DMS53 treated with DMSO at 0.1 percent for 48 hours (cell line): ENCODE measurements around the gene ME3.
A peak's percentile ranks its signal among the peaks of the same experiment; 100 is the strongest.

Experiments
- DNase-seq: peaks from one replicate; lab custom pipeline; 2025; ENCODE audit not compliant: unreplicated experiment; lab: John Stamatoyannopoulos, UW

The ME3 gene

DNA sequence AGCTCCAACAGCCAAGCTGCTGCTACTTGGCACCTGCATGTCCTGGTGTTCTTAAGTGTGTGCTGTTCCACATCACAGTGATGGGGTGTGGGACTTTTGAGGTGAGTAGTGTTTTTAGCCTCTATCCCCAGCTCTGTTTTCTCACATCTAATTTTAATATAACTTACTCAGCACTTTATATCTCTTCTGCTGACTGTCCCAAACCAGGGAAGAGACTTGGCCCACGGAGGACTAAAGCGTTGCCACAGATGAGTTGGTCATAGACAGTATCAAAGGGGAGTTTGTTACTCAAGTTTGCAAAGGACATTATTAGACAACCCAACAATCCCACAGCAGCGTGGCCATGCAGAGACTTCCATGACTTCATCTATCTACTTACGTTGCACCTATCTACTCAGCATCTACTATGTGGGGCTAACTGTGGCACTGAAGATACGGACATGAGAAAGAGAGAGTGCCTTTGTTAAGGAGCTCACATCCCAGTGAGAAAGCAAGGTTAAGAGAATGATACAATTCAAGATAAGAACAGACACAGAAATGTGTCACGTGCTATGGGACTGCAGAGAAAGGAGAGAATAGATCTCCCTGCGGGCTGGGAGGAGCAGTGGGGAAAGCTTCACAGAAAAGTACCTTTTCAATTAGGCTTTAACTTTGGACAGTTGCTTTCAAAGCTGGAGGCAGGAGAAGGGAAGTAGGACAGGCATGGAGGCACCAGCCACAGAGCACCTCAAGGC is 82.4 kb downstream of the ME3 start:
- no peak for DNase-seq

DNA sequence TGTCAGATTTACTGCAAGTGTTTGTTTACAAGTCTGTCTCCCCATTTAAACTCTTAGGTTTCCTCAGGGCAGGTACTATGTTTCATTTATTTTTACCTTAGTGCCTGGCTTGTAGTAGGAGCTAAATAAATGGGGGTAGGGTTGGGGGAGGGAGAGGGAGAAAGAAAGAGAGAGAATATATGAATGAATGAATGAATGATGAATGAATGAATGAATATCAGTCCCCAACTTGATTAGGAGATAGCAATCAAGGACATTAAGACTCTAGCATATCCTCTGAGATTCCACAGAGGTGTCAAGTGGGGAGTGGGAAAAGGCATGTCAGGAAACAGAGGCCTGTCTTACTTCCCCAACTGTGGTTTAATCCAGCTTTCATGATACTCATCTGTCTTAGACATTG is 83.2 kb downstream of the ME3 start:
- no peak for DNase-seq

GRCh38 chr11:86588566-86589090 is 83.8 kb downstream of the ME3 start:
- DNase-seq, result no peak

DNA sequence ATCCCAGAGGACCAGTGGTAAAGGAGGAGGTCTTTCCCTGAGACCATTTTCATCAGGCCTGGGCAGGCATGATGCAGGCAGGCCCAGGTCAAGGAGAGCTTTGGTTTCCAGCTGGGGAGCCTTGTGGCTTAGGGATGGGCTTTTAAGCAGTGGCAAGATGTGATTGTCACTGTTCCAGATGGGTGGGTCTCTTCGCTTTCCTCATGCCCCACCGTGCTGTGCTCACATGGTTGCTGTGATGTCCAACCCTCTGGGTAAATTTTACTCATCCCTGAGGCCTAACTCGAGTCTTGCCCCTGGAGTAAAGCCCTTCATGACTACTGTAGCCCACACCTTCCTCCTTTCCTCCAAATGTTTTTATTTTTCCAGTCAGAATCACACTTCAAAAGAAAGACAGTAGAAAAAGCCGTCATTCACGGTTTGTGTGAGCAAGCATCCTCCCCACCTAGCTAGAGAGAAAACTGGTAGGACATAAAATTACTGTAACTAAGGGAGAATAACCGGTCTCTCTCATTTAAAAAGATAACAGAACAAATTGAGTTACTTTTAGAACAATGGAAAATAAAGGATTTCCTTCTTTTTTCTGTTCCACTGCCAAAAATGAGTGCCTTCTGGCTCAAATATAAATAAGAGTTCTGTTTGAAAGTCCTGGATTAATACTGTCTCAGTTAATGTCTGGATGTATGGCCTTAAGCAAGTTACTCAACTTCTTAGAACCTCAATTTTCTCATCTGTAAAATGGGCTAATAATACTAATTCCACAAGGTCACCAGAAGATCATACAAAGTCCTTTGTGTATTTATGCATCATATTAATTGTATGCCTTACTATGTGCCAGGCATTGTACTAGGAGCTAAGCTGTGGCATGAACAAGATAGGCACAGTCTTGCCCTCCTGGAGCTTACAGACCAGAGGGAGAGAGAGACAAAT is 84.9 kb downstream of the ME3 start:
- DNase-seq, result no peak

GRCh38 chr11:86586307-86586706 is 86.1 kb downstream of the ME3 start:
- DNase-seq, result no peak

DNA sequence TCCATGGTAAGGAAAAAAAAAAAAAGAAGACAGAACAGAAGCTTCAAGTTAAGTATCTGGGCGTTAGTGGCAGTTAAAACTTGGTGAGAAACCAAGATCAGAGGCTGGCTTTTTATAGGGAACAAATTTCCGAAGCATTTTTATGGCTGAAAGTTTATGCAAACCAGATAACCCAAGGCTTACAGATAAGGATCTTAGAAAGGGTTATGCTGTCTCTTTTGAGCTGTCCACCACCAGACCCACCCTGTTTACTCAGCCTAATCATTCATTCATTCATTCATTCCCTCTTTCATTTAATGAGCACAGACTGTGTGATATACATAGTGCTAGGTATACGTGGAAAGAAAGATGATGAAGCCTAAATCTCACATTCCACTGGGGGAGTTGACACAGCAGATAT is 89.5 kb downstream of the ME3 start:
- no peak for DNase-seq

- no peak for DNase-seq
These were observed 91.9 kb downstream of the ME3 start for GRCh38 chr11:86580535-86580934.

DNA sequence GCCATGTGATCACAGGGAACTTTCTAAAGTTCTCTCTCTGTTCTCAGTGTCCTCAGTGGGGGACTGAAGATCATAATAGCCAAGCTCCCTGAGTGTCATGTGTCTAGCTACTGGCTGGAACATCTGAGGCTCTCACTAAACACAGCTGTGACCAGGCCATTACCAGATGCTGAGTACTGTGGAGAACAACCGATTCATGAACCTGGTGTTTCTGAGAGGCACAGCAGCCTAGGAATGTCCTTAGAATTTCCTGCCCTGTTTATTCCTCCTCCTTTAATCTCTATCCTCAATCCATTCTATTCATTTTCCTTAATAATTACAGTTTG is 93.0 kb downstream of the ME3 start:
- DNase-seq, result no peak

DNA sequence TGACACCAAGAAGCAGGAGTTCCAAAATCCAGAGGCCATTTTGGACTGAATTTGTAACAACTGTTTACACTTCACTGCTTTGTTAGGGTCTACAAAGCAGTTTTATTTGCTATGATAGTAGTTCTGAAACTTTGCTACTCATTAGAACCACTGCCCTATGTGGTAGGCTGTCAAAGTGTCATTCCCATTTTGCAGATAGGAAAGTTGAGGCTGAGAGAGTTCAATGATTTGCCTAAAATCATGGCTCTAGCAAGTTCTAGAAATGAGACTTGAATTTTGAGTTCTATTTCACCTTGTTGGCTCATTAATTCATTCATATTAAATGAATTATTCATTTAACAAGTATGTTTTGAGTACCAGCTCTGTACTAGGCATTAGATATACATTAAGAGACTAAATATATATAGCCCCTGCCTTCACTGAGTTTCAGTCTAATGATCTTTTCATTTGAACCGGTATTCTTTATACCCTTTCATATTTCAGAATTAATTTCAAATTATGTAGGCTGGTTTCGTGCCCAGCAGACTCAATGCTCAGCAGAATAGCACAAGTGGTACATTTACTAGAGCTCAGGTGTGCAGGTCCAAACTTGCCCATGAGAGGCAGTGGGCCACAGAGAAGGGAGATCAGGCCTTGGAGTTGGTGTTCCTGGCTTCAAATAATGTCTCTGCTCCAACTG is 93.5 kb downstream of the ME3 start:
- DNase-seq, result no peak

DNA sequence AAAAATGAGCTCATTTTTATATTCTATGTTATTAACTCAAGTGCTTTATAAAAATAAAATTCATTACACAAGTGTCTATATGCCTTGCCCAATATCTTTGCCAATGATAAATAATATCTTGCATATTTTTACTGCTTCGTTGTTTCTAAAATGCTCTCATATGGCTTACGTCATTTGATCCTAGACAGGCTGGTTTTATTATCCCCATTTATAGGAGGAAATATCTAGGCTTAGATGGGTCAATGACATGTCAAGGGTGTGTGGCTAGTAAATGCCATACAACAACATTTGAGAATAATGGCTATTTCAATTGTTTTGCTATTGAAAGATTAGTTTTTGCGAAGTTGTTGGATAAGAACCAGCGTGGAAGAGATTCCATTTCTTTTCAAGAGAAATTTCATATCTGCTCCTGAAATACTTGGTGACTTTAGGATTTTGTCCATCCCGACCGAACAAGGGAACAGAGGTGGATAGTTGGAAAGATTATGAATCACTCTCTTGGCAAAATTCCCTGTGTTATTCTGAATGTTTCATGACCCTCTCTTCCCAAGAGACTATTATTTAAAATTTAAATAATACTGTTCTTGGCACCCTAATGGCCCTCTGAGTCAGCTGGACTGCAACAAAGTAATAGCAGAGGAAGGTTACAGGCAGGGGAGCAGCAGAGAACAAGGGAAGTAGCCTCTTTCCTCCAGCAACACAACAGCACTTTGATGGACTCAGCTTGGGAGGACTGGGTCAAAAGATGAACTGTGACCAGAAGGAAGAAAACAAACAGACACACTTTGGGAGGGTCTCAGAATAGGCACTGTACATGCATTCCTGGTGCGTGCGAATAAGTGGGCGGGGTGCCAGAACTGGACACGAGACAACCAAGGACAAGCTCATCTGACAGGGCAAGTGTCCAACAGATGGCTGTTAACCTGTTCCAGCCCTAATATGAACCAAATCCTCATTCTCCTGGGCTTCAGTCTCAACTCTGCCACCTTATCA is 94.5 kb downstream of the ME3 start:
- no peak for DNase-seq

- DNase-seq, result no peak
These were observed 95.3 kb downstream of the ME3 start for GRCh38 chr11:86576946-86577624.

DNA sequence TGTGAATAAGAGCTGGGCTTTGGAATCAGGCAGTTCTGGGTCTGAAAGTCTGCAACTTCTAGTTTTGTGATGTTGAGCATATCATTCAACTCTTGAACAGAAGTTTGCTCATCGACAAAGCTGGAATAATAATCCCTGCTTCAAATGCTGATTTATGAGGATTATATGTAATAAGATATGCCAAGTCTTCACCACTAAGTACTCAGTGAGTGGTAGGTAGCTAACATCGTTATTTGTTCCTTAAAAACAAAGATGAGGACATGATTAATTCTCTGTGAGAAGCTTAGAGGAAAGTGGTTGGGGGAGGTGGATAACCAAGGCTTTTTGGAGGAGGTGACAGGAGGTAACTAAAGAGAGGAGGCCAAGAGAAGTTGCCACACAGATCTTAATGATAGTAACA is 96.5 kb downstream of the ME3 start:
- no peak for DNase-seq

GRCh38 chr11:86575208-86575855 is 97.1 kb downstream of the ME3 start:
- no peak for DNase-seq

DNA sequence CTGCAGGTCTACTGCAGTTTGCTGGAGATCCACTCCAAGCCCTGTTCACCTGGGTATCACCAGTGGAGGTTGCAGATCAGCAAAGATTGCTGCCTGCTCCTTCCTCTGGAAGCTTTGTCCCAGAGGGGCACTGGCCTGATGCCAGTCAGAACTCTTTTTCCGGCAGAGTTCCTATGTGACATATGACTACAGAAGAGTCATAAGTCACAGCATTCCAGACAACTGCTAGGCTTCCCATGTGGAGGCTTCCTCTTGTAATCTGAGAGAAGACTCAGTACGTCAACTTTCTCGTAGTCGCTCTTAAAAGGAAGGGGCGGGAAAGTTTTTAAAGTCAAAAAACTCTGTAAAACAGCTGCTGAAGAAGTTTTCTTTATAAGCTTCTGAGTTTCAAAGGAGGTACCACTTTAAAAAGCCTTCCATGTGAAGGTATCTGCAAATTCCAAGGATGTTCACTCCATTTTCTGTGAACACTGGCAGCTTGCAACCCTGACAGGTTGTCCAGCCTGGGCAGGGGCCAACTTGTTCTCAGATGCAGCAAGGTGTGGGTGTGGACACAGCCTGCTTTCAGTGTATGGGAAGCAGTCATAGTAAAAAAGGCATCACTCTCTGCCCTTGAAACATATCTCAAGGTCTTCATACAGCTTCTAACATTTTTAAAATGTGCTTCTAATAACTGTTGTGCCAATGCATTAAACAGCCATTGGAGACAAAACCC is 97.8 kb downstream of the ME3 start:
- DNase-seq, result no peak

DNA sequence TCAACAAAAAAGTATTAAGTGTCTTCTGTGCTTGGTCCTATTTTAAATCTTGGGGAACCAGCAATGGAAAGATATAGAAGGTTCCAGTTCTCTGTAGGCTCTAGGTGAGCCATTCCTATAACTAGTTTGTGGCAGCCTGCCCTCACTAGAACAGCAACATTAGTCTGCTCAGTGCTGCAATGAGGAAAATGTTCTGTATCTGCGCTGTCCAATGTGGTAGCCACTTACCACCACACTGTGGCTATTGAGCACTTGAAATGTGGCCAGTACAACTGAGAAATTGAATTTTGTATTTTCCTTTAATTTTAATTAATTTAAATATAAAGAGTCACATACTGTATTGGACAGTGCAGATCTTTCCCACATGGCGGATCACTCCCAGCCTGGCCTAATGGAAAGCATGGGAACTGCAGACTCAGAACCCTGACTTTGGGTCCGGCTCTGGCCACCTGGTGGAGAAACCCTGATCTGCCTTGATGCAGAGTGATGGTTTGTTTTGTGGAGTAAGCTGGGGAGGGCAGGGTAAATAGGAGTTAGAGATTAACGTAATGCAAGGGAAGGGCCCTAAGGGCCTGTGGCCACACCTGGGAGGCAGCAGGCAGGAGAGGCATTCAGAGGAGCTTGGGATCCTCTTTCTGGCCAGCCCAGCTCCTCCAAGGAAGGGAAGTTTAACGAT is 101.0 kb downstream of the ME3 start:
- peak; percentile 52 for DNase-seq

- no peak for DNase-seq
These were observed 102.0 kb downstream of the ME3 start for GRCh38 chr11:86570451-86570850.

DNA sequence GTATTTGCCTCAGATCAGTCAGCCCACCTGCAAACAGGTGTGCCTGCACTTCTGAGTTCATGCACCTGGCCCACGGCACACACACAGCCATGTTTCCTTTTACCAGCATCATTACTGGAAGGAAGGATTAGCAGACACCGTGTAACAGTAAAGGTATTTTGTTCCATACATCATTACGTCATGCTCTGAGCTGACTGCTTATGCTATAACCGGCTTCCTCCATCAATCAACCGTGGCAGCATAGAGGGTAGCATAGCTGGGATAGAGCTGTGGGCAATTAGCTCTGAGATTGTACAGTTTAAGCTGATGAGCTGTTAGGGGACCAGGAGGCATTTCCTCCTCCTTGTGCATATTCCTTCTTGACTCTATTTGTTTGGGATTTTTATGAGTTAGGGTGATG is 102.4 kb downstream of the ME3 start:
- peak; percentile 93 for DNase-seq

DNA sequence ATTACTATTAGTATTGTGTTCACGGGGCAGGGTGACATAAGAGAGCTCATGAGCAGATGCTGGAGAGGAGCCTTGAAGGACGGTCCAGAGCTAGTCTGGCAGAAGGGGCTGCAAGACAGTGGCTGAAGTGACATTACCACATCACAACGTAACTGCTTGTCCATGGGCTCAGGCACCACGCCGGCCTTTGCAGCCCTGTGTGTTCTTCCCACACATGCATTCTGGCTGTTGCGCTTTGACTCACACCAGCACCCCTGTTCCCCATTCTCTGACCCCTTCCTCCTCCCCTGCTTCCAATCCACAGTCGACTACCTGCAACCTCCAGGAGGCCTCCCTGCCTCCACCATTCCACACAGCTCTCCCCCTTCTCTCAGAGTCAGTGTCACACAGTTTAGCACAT is 103.3 kb downstream of the ME3 start:
- no peak for DNase-seq
